ENCODE measurements around the gene TMEM143.

- TF ChIP-seq POLR2A (IDR thresholded peaks at IDR 0.05) = no peak
- TF ChIP-seq CTCF (IDR thresholded peaks at IDR 0.05) = no peak
Measured at GRCh38 chr19:48405850-48406249, 42.1 kb upstream of the TMEM143 start.
